ENCODE measurements around the gene ZDHHC15.

The ZDHHC15 gene

GRCh38 chrX:75522565-75523431, at the start of gene ZDHHC15:
Gene ZDHHC15, minus strand, starts transcription at chrX:75523037. Its CDS starts 13 bp downstream, at chrX:75523024.
- TF ChIP-seq GATA3 (IDR thresholded peaks at IDR 0.05; ENCODE audit: low read depth, low read length), result no peak
- TF ChIP-seq GATA2 (IDR thresholded peaks at IDR 0.05; ENCODE audit: low read depth, low read length), result no peak

- TF ChIP-seq GATA3 (IDR thresholded peaks at IDR 0.05; ENCODE audit: low read depth, low read length) (no peak), GATA2 (IDR thresholded peaks at IDR 0.05; ENCODE audit: low read depth, low read length) (no peak)
Observed at GRCh38 chrX:75547783-75548182, 24.9 kb upstream of the ZDHHC15 start.

GRCh38 chrX:75546724-75547511, 24.1 kb upstream of the ZDHHC15 start:
- TF ChIP-seq GATA2 (IDR thresholded peaks at IDR 0.05; ENCODE audit: low read depth, low read length) (no peak), GATA3 (IDR thresholded peaks at IDR 0.05; ENCODE audit: low read depth, low read length) (no peak)

GRCh38 chrX:75544786-75545185, 21.9 kb upstream of the ZDHHC15 start:
- no peak for TF ChIP-seq GATA3 (IDR thresholded peaks at IDR 0.05; ENCODE audit: low read depth, low read length)
- no peak for TF ChIP-seq GATA2 (IDR thresholded peaks at IDR 0.05; ENCODE audit: low read depth, low read length)

- no peak for TF ChIP-seq GATA3 (IDR thresholded peaks at IDR 0.05; ENCODE audit: low read depth, low read length)
Observed at GRCh38 chrX:75483933-75484332, 38.9 kb downstream of the ZDHHC15 start.

- TF ChIP-seq GATA2 (IDR thresholded peaks at IDR 0.05; ENCODE audit: low read depth, low read length) (no peak), GATA3 (IDR thresholded peaks at IDR 0.05; ENCODE audit: low read depth, low read length) (no peak)
Observed at GRCh38 chrX:75421688-75422230, 101.1 kb downstream of the ZDHHC15 start.

- no peak for TF ChIP-seq GATA2 (IDR thresholded peaks at IDR 0.05; ENCODE audit: low read depth, low read length)
- no peak for TF ChIP-seq GATA3 (IDR thresholded peaks at IDR 0.05; ENCODE audit: low read depth, low read length)
Observed at GRCh38 chrX:75390470-75390869, 132.4 kb downstream of the ZDHHC15 start.

GRCh38 chrX:75369721-75370120, 153.1 kb downstream of the ZDHHC15 start:
- no peak for TF ChIP-seq GATA2 (IDR thresholded peaks at IDR 0.05; ENCODE audit: low read depth, low read length)
- no peak for TF ChIP-seq GATA3 (IDR thresholded peaks at IDR 0.05; ENCODE audit: low read depth, low read length)

GRCh38 chrX:75366861-75367260, 156.0 kb downstream of the ZDHHC15 start:
- no peak for TF ChIP-seq GATA2 (IDR thresholded peaks at IDR 0.05; ENCODE audit: low read depth, low read length)
- no peak for TF ChIP-seq GATA3 (IDR thresholded peaks at IDR 0.05; ENCODE audit: low read depth, low read length)

- TF ChIP-seq GATA2 (IDR thresholded peaks at IDR 0.05; ENCODE audit: low read depth, low read length), result no peak
- no peak for TF ChIP-seq GATA3 (IDR thresholded peaks at IDR 0.05; ENCODE audit: low read depth, low read length)
Observed at GRCh38 chrX:75365243-75365975, 157.4 kb downstream of the ZDHHC15 start.

- TF ChIP-seq GATA3 (IDR thresholded peaks at IDR 0.05; ENCODE audit: low read depth, low read length), result no peak
- TF ChIP-seq GATA2 (IDR thresholded peaks at IDR 0.05; ENCODE audit: low read depth, low read length), result no peak
Observed at GRCh38 chrX:75361788-75362187, 161.0 kb downstream of the ZDHHC15 start.

- TF ChIP-seq GATA3 (IDR thresholded peaks at IDR 0.05; ENCODE audit: low read depth, low read length), result no peak
- no peak for TF ChIP-seq GATA2 (IDR thresholded peaks at IDR 0.05; ENCODE audit: low read depth, low read length)
Observed at GRCh38 chrX:75337525-75337924, 185.3 kb downstream of the ZDHHC15 start.

GRCh38 chrX:75335127-75335458, 187.7 kb downstream of the ZDHHC15 start:
- TF ChIP-seq GATA3 (IDR thresholded peaks at IDR 0.05; ENCODE audit: low read depth, low read length), result no peak
- no peak for TF ChIP-seq GATA2 (IDR thresholded peaks at IDR 0.05; ENCODE audit: low read depth, low read length)

- TF ChIP-seq GATA2 (IDR thresholded peaks at IDR 0.05; ENCODE audit: low read depth, low read length) (no peak), GATA3 (IDR thresholded peaks at IDR 0.05; ENCODE audit: low read depth, low read length) (no peak)
Observed at GRCh38 chrX:75327607-75328006, 195.2 kb downstream of the ZDHHC15 start.

Measured in SH-SY5Y (cell line).